NCI-H510A treated with DMSO at 0.1 percent for 48 hours (cell line): ENCODE results near the gene FSD1L.
"Not testable (repeated sequence)": the region's sequence is repeated elsewhere in the genome, so short reads cannot be mapped to it uniquely, and the experiment has no call there.

Source experiments
- DNase-seq: peaks from one replicate; lab custom pipeline; 2025; lab: John Stamatoyannopoulos, UW

FSD1L gene

GRCh38 chr9:105485131-105485530, 37.3 kb downstream of the FSD1L start:
- DNase-seq = no peak

GRCh38 chr9:105496826-105497225, 49.0 kb downstream of the FSD1L start:
- no peak for DNase-seq

GRCh38 chr9:105497704-105498103, 49.9 kb downstream of the FSD1L start:
- no peak for DNase-seq

GRCh38 chr9:105500108-105500766, 52.4 kb downstream of the FSD1L start:
- DNase-seq = no peak

GRCh38 chr9:105501414-105501813, 53.6 kb downstream of the FSD1L start:
- no peak for DNase-seq

- no peak for DNase-seq
These were observed 54.4 kb downstream of the FSD1L start for GRCh38 chr9:105502276-105502675.

- DNase-seq = no peak
These were observed 56.0 kb downstream of the FSD1L start for GRCh38 chr9:105503881-105504280.

- no peak for DNase-seq
These were observed 59.4 kb downstream of the FSD1L start for GRCh38 chr9:105507096-105507790.

- no peak for DNase-seq
These were observed 60.7 kb downstream of the FSD1L start for GRCh38 chr9:105508530-105508929.

GRCh38 chr9:105510024-105510423, 62.2 kb downstream of the FSD1L start:
- no peak for DNase-seq

GRCh38 chr9:105511446-105511845, 63.6 kb downstream of the FSD1L start:
- no peak for DNase-seq

GRCh38 chr9:105515811-105516413, 68.1 kb downstream of the FSD1L start:
- no peak for DNase-seq

GRCh38 chr9:105519710-105520369, 72.0 kb downstream of the FSD1L start:
- DNase-seq = not testable (repeated sequence)

- DNase-seq = not testable (repeated sequence)
These were observed 73.2 kb downstream of the FSD1L start for GRCh38 chr9:105520992-105521391.

- DNase-seq = not testable (repeated sequence)
These were observed 75.0 kb downstream of the FSD1L start for GRCh38 chr9:105522618-105523385.

GRCh38 chr9:105531530-105531929, 83.7 kb downstream of the FSD1L start:
- DNase-seq = no peak

GRCh38 chr9:105535920-105536668, 88.3 kb downstream of the FSD1L start:
- no peak for DNase-seq

- DNase-seq = no peak
These were observed 91.6 kb downstream of the FSD1L start for GRCh38 chr9:105539452-105539851.

GRCh38 chr9:105541838-105542237, 94.0 kb downstream of the FSD1L start:
- no peak for DNase-seq

GRCh38 chr9:105554042-105554441, 106.2 kb downstream of the FSD1L start:
- DNase-seq = no peak
